Epidermal melanocyte (primary cell): ENCODE results near the gene RPTOR.

ENCODE experiments used
- DNase-seq: peaks from one replicate; pipeline ENCODE4 v3.0.0; 2011; ENCODE audit warnings: low spot score; ENCODE audit not compliant: insufficient read length

RPTOR gene

GRCh38 chr17:80902197-80902962 is 357.7 kb downstream of the RPTOR start:
- DNase-seq = no peak

- DNase-seq = no peak
These were observed 358.4 kb downstream of the RPTOR start for GRCh38 chr17:80902963-80903611.

- DNase-seq = no peak
These were observed 359.6 kb downstream of the RPTOR start for GRCh38 chr17:80904036-80904753.

GRCh38 chr17:80905586-80906230 is 361.1 kb downstream of the RPTOR start:
- no peak for DNase-seq

GRCh38 chr17:80906364-80907259 is 362.0 kb downstream of the RPTOR start:
- DNase-seq = no peak

GRCh38 chr17:80907281-80907680 is 362.6 kb downstream of the RPTOR start:
- no peak for DNase-seq

- no peak for DNase-seq
These were observed 363.6 kb downstream of the RPTOR start for GRCh38 chr17:80908211-80908610.

- DNase-seq = no peak
These were observed 364.1 kb downstream of the RPTOR start for GRCh38 chr17:80908776-80909175.

GRCh38 chr17:80909635-80910034 is 365.0 kb downstream of the RPTOR start:
- DNase-seq = no peak

GRCh38 chr17:80910043-80910442 is 365.4 kb downstream of the RPTOR start:
- DNase-seq = no peak

GRCh38 chr17:80912476-80912875 is 367.8 kb downstream of the RPTOR start:
- no peak for DNase-seq

- no peak for DNase-seq
These were observed 369.5 kb downstream of the RPTOR start for GRCh38 chr17:80913928-80914821.

- no peak for DNase-seq
These were observed 371.6 kb downstream of the RPTOR start for GRCh38 chr17:80916246-80916645.

- DNase-seq = no peak
These were observed 373.3 kb downstream of the RPTOR start for GRCh38 chr17:80917716-80918560.

- no peak for DNase-seq
These were observed 374.1 kb downstream of the RPTOR start for GRCh38 chr17:80918731-80919130.

GRCh38 chr17:80919331-80920311 is 375.0 kb downstream of the RPTOR start:
- DNase-seq = no peak

GRCh38 chr17:80920441-80920840 is 375.8 kb downstream of the RPTOR start:
- DNase-seq = no peak

GRCh38 chr17:80921159-80921558 is 376.5 kb downstream of the RPTOR start:
- no peak for DNase-seq
